Uterus (tissue), 2 donors: Measurements from ENCODE around the gene ICA1.

Experiments used
- CTCF ChIP-seq, 4 experiments: fragments of 200-600 bp in 2 of 4; fragments of 450-650 bp in 2 of 4; sonication (generic) in 2 of 4; IDR thresholded peaks; one replicate each; pipeline ENCODE4 v1.5.1; 2016 to 2019; ENCODE audit warnings: antibody characterized with exemption in 4 of 4, mild to moderate bottlenecking in 2 of 4, moderate library complexity in 1 of 4
- POLR2A ChIP-seq, 2 donors: fragments of 450-650 bp; IDR thresholded peaks; one replicate each; pipeline ENCODE4 v1.6.1; 2016; ENCODE audit warnings: antibody characterized with exemption in 2 of 2, mild to moderate bottlenecking in 1 of 2, moderate library complexity in 1 of 2

DNA sequence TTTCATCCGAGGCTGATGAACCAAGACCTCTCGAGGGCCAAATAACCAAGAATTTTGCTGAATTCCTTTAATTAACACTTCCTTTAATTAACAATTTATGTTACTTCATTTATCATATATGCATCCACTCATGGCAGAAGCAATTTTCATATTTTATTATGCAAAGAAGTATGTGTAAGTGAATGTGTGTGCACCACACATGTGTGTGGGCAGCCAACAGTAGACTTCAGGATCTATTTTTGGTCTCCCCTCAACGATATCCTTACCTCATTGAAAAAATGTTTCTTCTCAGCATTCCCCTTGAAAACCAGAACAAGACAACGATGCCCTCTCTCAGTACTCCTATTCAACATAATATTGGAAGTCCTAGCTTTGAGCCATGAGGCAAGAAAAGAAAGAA is 96.8 kb downstream of the ICA1 start:
- TF ChIP-seq POLR2A (IDR thresholded peaks at IDR 0.05) (no peak), CTCF (IDR thresholded peaks at IDR 0.05) (no peak)
